AG09309 (cell line): ENCODE results near the gene RASA3.
"Not testable (repeated sequence)": the region's sequence is repeated elsewhere in the genome, so short reads cannot be mapped to it uniquely, and the experiment has no call there.

Source experiments
- DNase-seq: peaks from one replicate; pipeline ENCODE4 v3.0.0-alpha.2; 2010; ENCODE audit warnings: low read depth
- H3K4me3 ChIP-seq: 2 replicates; pipeline ENCODE4 v1.5.1; 2011; ENCODE audit warnings: mild to moderate bottlenecking, low read depth, low read length, moderate library complexity; ENCODE audit not compliant: control insufficient read depth
- CTCF ChIP-seq: IDR thresholded peaks from 2 replicates; pipeline ENCODE4 v1.5.1; 2011; ENCODE audit warnings: mild to moderate bottlenecking, low read depth, low read length, inconsistent platforms; ENCODE audit not compliant: insufficient read depth, control insufficient read depth; ENCODE audit errors: missing control alignments

RASA3 gene

GRCh38 chr13:114022876-114023275, 109.5 kb downstream of the RASA3 start:
- no peak overlapping the region for H3K4me3 ChIP-seq
- no peak for TF ChIP-seq CTCF
- no peak for DNase-seq

- TF ChIP-seq CTCF: no peak
- H3K4me3 ChIP-seq: no peak overlapping the region
- DNase-seq: no peak
Observed at GRCh38 chr13:114022309-114022669, 110.1 kb downstream of the RASA3 start.

GRCh38 chr13:114021464-114022308, 110.7 kb downstream of the RASA3 start:
- no peak overlapping the region for H3K4me3 ChIP-seq
- no peak for TF ChIP-seq CTCF
- no peak for DNase-seq

GRCh38 chr13:114020750-114021463, 111.5 kb downstream of the RASA3 start:
- TF ChIP-seq CTCF: no peak
- DNase-seq: no peak

GRCh38 chr13:114020134-114020533, 112.3 kb downstream of the RASA3 start:
- H3K4me3 ChIP-seq, DNase-seq: not testable (repeated sequence)

More at GRCh38 chr13:114020750-114021463, 111.5 kb downstream of the RASA3 start:
- no peak overlapping the region for H3K4me3 ChIP-seq

GRCh38 chr13:114019367-114019766, 113.1 kb downstream of the RASA3 start:
- no peak for TF ChIP-seq CTCF
- DNase-seq: no peak
- H3K4me3 ChIP-seq: no peak overlapping the region

- TF ChIP-seq CTCF: no peak
- DNase-seq: no peak
Observed at GRCh38 chr13:114018461-114019055, 113.9 kb downstream of the RASA3 start.

More at GRCh38 chr13:114018461-114019055, 113.9 kb downstream of the RASA3 start:
- H3K4me3 ChIP-seq: no peak overlapping the region
